HCT116 (cell line): ENCODE results near the gene CHEK1.

Experiments used
- EZH2 ChIP-seq: fragments of 200-600 bp; sonication (generic); IDR thresholded peaks from 2 replicates; pipeline ENCODE4 v1.6.1; 2017; ENCODE audit warnings: antibody characterized with exemption, mixed run types
- FOSL1 ChIP-seq: IDR thresholded peaks from 2 replicates; pipeline ENCODE4 v1.6.1; 2012; ENCODE audit warnings: low read depth
- RAD21 ChIP-seq: IDR thresholded peaks from 2 replicates; pipeline ENCODE4 v1.6.1; 2012; ENCODE audit warnings: low read depth, mild to moderate bottlenecking
- TCF7L2 ChIP-seq: IDR thresholded peaks from 2 replicates; pipeline ENCODE4 v1.7.0; 2011; ENCODE audit warnings: borderline replicate concordance, inconsistent platforms; ENCODE audit not compliant: insufficient read depth, insufficient read length; ENCODE audit errors: extremely low read depth
- YY1 ChIP-seq: IDR thresholded peaks from 2 replicates; pipeline ENCODE4 v1.6.1; 2011; ENCODE audit warnings: low read length, low read depth, moderate library complexity, mild to moderate bottlenecking; ENCODE audit not compliant: insufficient replicate concordance; ENCODE audit errors: extremely low read depth
- ZNF274 ChIP-seq: fragments of 200-500 bp; sonication (Bioruptor generic); IDR thresholded peaks from 2 replicates; pipeline ENCODE4 v1.6.1; 2014; ENCODE audit warnings: mild to moderate bottlenecking, low read depth, low read length, inconsistent platforms
- TF ChIP-seq, protein P1 (sequence below), 3 experiments: fragments of 200-600 bp in 1 of 3; sonication (generic) in 1 of 3; IDR thresholded peaks in 2 of 3; conservative IDR thresholded peaks in 1 of 3; 2 replicates each; pipeline ENCODE4 v1.5.1; 2012 to 2017; ENCODE audit warnings: low read depth in 2 of 3, low read length in 2 of 3, antibody characterized with exemption in 1 of 3, borderline replicate concordance in 1 of 3, control low read depth in 1 of 3, mild to moderate bottlenecking in 1 of 3, mixed read lengths in 1 of 3, mixed run types in 1 of 3, moderate library complexity in 1 of 3; ENCODE audit not compliant: insufficient read depth in 1 of 3
- TF ChIP-seq, protein P2 (sequence below): IDR thresholded peaks from 2 replicates; pipeline ENCODE4 v1.6.1; 2011; ENCODE audit warnings: mild to moderate bottlenecking, low read length, moderate library complexity; ENCODE audit not compliant: insufficient replicate concordance; ENCODE audit errors: extremely low read depth

DNA sequence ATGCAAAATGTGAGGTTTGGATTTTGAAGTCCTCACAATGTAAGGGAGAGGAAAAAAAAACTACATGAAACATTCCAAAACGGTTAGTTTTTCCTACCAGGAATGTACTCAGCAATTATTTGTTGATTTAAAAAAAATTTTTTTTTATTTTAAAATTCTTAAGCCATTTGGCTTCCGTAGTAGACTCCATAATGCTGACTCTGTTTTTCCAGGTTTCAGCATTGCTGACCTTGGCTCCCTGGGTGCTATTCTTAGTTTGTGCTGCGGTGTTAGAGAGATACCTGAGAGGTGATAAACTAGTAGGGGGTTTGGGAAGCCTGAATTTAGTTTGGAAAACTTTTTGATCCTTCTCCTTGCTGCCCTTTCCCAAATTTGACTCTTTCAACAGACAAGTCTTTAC lies 21.8 kb upstream of the CHEK1 start:
- TF ChIP-seq, protein P1, sequence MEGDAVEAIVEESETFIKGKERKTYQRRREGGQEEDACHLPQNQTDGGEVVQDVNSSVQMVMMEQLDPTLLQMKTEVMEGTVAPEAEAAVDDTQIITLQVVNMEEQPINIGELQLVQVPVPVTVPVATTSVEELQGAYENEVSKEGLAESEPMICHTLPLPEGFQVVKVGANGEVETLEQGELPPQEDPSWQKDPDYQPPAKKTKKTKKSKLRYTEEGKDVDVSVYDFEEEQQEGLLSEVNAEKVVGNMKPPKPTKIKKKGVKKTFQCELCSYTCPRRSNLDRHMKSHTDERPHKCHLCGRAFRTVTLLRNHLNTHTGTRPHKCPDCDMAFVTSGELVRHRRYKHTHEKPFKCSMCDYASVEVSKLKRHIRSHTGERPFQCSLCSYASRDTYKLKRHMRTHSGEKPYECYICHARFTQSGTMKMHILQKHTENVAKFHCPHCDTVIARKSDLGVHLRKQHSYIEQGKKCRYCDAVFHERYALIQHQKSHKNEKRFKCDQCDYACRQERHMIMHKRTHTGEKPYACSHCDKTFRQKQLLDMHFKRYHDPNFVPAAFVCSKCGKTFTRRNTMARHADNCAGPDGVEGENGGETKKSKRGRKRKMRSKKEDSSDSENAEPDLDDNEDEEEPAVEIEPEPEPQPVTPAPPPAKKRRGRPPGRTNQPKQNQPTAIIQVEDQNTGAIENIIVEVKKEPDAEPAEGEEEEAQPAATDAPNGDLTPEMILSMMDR (IDR thresholded peaks at IDR 0.05 in 2 of 3, conservative IDR thresholded peaks at IDR 0.05 in 1 of 3; ENCODE audit: borderline replicate concordance in 1 of 3, insufficient read depth in 1 of 3, low read depth in 2 of 3, low read length in 2 of 3): no peak
- TF ChIP-seq YY1 (no peak), ZNF274 (no peak), EZH2 (no peak), RAD21 (no peak), FOSL1 (no peak), TCF7L2 (no peak)
- TF ChIP-seq, protein P2, sequence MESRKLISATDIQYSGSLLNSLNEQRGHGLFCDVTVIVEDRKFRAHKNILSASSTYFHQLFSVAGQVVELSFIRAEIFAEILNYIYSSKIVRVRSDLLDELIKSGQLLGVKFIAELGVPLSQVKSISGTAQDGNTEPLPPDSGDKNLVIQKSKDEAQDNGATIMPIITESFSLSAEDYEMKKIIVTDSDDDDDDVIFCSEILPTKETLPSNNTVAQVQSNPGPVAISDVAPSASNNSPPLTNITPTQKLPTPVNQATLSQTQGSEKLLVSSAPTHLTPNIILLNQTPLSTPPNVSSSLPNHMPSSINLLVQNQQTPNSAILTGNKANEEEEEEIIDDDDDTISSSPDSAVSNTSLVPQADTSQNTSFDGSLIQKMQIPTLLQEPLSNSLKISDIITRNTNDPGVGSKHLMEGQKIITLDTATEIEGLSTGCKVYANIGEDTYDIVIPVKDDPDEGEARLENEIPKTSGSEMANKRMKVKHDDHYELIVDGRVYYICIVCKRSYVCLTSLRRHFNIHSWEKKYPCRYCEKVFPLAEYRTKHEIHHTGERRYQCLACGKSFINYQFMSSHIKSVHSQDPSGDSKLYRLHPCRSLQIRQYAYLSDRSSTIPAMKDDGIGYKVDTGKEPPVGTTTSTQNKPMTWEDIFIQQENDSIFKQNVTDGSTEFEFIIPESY: no peak
